GM23248 (cell line): ENCODE data around the gene LEKR1.

ENCODE experiments used
- EZH2 ChIP-seq: fragments of 200-600 bp; sonication (generic); IDR thresholded peaks from 2 replicates; pipeline ENCODE4 v1.6.1; 2018; ENCODE audit warnings: antibody characterized with exemption, mild to moderate bottlenecking; ENCODE audit not compliant: insufficient read depth, poor library complexity, severe bottlenecking
- EZH2phosphoT487 ChIP-seq: fragments of 200-600 bp; sonication (generic); IDR thresholded peaks from 2 replicates; pipeline ENCODE4 v1.6.1; 2018; ENCODE audit warnings: antibody characterized with exemption, moderate library complexity, mild to moderate bottlenecking, low read depth; ENCODE audit not compliant: insufficient read depth

DNA sequence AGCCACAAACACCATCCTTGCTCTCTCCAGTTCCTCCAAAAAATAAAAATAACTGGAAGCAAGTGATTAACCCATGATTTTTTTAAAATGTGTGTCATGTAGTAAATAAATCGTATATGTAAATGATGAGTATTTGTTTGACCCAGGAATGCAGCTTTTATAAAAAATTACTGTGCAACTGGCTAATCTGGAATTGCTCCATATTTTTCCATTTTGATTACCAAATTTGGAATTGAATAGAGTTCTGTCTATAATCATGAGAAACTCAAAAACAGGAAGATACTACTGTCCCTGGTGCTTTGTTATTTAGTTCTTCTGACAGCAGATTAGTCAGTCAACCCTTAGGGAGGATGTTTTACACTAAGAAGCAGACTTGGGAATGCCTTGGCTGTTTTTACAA lies 217.6 kb downstream of the LEKR1 start:
- TF ChIP-seq EZH2 (no peak), EZH2phosphoT487 (no peak)
